K562 (cell line): Measurements from ENCODE around the gene SLC6A13. TPM values are rescaled to one million over a fixed set of nuclear protein-coding genes. Genes with fewer than 3 reads are reported as not detected.

Experiments used
- BRD4 ChIP-seq: fragments of 200-600 bp; sonication (generic); IDR thresholded peaks from 2 replicates; pipeline ENCODE4 v1.6.1; 2017; ENCODE audit warnings: inconsistent platforms
- FOXK2 ChIP-seq, 2 experiments: fragments of 450-650 bp; IDR thresholded peaks in 1 of 2; conservative IDR thresholded peaks in 1 of 2; 2 replicates each; pipeline ENCODE4 v1.6.1; 2016; ENCODE audit warnings: low read depth in 2 of 2, mild to moderate bottlenecking in 1 of 2
- KLF10 ChIP-seq: fragments of 250-450 bp; sonication (Bioruptor Pico); IDR thresholded peaks from 2 replicates; pipeline ENCODE4 v1.6.1; 2021; ENCODE audit warnings: matching md5 sums
- MEF2A ChIP-seq: IDR thresholded peaks from 2 replicates; pipeline ENCODE4 v1.6.1; 2011; ENCODE audit warnings: low read depth, mild to moderate bottlenecking, low read length, moderate library complexity; ENCODE audit not compliant: control insufficient read depth
- polyA plus RNA-seq, 8 experiments: library from polyadenylated mRNA; depleted of rRNA in 4 of 8; stranded (reverse) in 5 of 8; unstranded in 3 of 8; fragments of >200 nt; fragmentation: Nextera tagmentation in 2 of 8; fragmentation: Illumina TruSeq in 1 of 8; extraction: Ambion mirVana in 2 of 8; extraction: Trizol in 1 of 8; gene quantifications; 2 replicates each; pipeline versions ENCODE4 v1.2.1 to v1.2.3, GENCODE V29; 2011 to 2014; ENCODE audit warnings: inconsistent platforms in 1 of 8, missing spikeins in 1 of 8
- total RNA-seq, 7 experiments: library from RNA; depleted of rRNA in 6 of 7; stranded (reverse); fragments of >200 nt in 6 of 7; fragmentation: Illumina TruSeq in 2 of 7; extraction: Trizol in 2 of 7; gene quantifications; 2 replicates each; pipeline versions ENCODE4 v1.2.1 to v1.2.3, GENCODE V29; 2011 to 2021; ENCODE audit warnings: low replicate concordance in 1 of 7
- TF ChIP-seq, protein P1 (sequence below): fragments of 450-650 bp; IDR thresholded peaks from 2 replicates; pipeline ENCODE4 v1.6.1; 2016; ENCODE audit warnings: mild to moderate bottlenecking, moderate library complexity
- TF ChIP-seq, protein P2 (sequence below): fragments of 450-650 bp; formaldehyde crosslinking; IDR thresholded peaks from 2 replicates; pipeline ENCODE4 v1.4.0; 2022; ENCODE audit warnings: mild to moderate bottlenecking, moderate library complexity

SLC6A13 gene
- total and polyA plus RNA-seq, 9 of the 15 experiments (the other 6 are each of a cell fraction or from before 2014, with no cell fraction given): 0.06 to 0.33 (median 0.22) TPM; not detected in 4

DNA sequence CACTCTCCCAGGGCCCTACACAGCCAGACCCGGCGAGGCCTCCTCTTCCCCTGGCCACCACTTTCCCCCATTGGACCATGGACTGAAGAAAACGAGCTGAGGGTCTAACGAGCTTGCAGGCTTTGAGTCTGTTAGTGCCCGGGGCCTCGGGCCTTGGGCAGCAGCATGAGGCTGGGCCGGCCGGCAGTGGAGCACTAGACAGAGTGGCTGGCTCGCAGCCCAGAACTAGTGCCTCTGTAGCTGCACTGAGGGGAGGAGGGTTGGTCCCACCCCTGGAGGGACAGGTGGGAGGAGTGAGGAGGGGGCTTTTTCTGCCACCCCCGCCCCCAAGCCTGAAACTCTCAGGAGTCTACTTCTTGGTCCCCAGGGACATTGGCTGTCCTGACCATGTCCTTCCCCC is 87.4 kb downstream of the SLC6A13 start (continued):
- TF ChIP-seq, protein P1, sequence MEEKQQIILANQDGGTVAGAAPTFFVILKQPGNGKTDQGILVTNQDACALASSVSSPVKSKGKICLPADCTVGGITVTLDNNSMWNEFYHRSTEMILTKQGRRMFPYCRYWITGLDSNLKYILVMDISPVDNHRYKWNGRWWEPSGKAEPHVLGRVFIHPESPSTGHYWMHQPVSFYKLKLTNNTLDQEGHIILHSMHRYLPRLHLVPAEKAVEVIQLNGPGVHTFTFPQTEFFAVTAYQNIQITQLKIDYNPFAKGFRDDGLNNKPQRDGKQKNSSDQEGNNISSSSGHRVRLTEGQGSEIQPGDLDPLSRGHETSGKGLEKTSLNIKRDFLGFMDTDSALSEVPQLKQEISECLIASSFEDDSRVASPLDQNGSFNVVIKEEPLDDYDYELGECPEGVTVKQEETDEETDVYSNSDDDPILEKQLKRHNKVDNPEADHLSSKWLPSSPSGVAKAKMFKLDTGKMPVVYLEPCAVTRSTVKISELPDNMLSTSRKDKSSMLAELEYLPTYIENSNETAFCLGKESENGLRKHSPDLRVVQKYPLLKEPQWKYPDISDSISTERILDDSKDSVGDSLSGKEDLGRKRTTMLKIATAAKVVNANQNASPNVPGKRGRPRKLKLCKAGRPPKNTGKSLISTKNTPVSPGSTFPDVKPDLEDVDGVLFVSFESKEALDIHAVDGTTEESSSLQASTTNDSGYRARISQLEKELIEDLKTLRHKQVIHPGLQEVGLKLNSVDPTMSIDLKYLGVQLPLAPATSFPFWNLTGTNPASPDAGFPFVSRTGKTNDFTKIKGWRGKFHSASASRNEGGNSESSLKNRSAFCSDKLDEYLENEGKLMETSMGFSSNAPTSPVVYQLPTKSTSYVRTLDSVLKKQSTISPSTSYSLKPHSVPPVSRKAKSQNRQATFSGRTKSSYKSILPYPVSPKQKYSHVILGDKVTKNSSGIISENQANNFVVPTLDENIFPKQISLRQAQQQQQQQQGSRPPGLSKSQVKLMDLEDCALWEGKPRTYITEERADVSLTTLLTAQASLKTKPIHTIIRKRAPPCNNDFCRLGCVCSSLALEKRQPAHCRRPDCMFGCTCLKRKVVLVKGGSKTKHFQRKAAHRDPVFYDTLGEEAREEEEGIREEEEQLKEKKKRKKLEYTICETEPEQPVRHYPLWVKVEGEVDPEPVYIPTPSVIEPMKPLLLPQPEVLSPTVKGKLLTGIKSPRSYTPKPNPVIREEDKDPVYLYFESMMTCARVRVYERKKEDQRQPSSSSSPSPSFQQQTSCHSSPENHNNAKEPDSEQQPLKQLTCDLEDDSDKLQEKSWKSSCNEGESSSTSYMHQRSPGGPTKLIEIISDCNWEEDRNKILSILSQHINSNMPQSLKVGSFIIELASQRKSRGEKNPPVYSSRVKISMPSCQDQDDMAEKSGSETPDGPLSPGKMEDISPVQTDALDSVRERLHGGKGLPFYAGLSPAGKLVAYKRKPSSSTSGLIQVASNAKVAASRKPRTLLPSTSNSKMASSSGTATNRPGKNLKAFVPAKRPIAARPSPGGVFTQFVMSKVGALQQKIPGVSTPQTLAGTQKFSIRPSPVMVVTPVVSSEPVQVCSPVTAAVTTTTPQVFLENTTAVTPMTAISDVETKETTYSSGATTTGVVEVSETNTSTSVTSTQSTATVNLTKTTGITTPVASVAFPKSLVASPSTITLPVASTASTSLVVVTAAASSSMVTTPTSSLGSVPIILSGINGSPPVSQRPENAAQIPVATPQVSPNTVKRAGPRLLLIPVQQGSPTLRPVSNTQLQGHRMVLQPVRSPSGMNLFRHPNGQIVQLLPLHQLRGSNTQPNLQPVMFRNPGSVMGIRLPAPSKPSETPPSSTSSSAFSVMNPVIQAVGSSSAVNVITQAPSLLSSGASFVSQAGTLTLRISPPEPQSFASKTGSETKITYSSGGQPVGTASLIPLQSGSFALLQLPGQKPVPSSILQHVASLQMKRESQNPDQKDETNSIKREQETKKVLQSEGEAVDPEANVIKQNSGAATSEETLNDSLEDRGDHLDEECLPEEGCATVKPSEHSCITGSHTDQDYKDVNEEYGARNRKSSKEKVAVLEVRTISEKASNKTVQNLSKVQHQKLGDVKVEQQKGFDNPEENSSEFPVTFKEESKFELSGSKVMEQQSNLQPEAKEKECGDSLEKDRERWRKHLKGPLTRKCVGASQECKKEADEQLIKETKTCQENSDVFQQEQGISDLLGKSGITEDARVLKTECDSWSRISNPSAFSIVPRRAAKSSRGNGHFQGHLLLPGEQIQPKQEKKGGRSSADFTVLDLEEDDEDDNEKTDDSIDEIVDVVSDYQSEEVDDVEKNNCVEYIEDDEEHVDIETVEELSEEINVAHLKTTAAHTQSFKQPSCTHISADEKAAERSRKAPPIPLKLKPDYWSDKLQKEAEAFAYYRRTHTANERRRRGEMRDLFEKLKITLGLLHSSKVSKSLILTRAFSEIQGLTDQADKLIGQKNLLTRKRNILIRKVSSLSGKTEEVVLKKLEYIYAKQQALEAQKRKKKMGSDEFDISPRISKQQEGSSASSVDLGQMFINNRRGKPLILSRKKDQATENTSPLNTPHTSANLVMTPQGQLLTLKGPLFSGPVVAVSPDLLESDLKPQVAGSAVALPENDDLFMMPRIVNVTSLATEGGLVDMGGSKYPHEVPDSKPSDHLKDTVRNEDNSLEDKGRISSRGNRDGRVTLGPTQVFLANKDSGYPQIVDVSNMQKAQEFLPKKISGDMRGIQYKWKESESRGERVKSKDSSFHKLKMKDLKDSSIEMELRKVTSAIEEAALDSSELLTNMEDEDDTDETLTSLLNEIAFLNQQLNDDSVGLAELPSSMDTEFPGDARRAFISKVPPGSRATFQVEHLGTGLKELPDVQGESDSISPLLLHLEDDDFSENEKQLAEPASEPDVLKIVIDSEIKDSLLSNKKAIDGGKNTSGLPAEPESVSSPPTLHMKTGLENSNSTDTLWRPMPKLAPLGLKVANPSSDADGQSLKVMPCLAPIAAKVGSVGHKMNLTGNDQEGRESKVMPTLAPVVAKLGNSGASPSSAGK: no peak
- TF ChIP-seq KLF10 (CRISPR knock-in tag) (no peak), MEF2A (no peak), FOXK2 (conservative IDR thresholded peaks at IDR 0.05 in 1 of 2, IDR thresholded peaks at IDR 0.05 in 1 of 2; ENCODE audit: low read depth in 2 of 2) (no peak), BRD4 (no peak)
- TF ChIP-seq, protein P2, sequence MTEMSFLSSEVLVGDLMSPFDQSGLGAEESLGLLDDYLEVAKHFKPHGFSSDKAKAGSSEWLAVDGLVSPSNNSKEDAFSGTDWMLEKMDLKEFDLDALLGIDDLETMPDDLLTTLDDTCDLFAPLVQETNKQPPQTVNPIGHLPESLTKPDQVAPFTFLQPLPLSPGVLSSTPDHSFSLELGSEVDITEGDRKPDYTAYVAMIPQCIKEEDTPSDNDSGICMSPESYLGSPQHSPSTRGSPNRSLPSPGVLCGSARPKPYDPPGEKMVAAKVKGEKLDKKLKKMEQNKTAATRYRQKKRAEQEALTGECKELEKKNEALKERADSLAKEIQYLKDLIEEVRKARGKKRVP (CRISPR knock-in tag): no peak
